GM12878 (cell line): ENCODE data around the gene ASCC3. TPM values are rescaled to one million over a fixed set of nuclear protein-coding genes. Genes with fewer than 3 reads are reported as not detected.

Experiments used
- ATAC-seq: fragments of 200-7000 bp; cut with Tn5 transposase; 3 replicates; pipeline ENCODE4 v1.9.1; 2020; ENCODE audit warnings: mild to moderate bottlenecking, moderate library complexity
- BruUV-seq: library from RNA; stranded (reverse); fragments of 400-500 nt; replicated peaks from 2 replicates; lab custom pipeline; 2021; lab: Mats Ljungman, UMichigan
- CTCF ChIA-PET: fragments of 300-600 bp; sonication (Branson Sonifier 250); formaldehyde crosslinking; extraction: SDS; loops from one replicate; lab custom pipeline; 2021; ENCODE audit warnings: inconsistent platforms; lab: Yijun Ruan, JAX
- POLR2A ChIA-PET: fragments of 350-600 bp; formaldehyde crosslinking; extraction: SDS; loops from one replicate; lab custom pipeline; 2021; ENCODE audit warnings: inconsistent platforms; lab: Charles Lee
- RAD21 ChIA-PET: fragments of 300-600 bp; sonication (Branson Sonifier 250); formaldehyde crosslinking; loops from one replicate; lab custom pipeline; 2023; ENCODE audit warnings: antibody characterized with exemption; ENCODE audit not compliant: unreplicated experiment; lab: Charles Lee
- SMC1A ChIA-PET: fragments of 300-600 bp; sonication (Branson Sonifier 250); formaldehyde crosslinking; loops from one replicate; lab custom pipeline; 2023; ENCODE audit not compliant: unreplicated experiment, uncharacterized antibody; lab: Charles Lee
- DNase-seq: peaks from one replicate; pipeline ENCODE4 v3.0.0-alpha.2; 2011; ENCODE audit warnings: low read depth, low spot score
- FAIRE-seq: peaks from 3 replicates; lab custom pipeline; 2011; peaks lifted over from hg19 to GRCh38; lab: Jason Lieb, UNC
- H2AFZ ChIP-seq: 2 replicates; pipeline ENCODE4 v1.6.0; 2011; ENCODE audit warnings: low read depth, low read length, control low read depth; ENCODE audit not compliant: control insufficient read depth
- H3K27ac ChIP-seq: 2 replicates; pipeline ENCODE4 v1.5.1; 2011; ENCODE audit warnings: control low read depth; ENCODE audit not compliant: control insufficient read depth, insufficient read depth
- H3K27me3 ChIP-seq, 2 experiments: replicated peaks in 1 of 2; 2 replicates each; pipeline versions ENCODE4 v1.6.0 to v1.6.1; 2011; ENCODE audit warnings: low read length in 1 of 2; ENCODE audit not compliant: control insufficient read depth in 2 of 2, insufficient read depth in 2 of 2
- H3K36me3 ChIP-seq, 2 experiments: 2 replicates each; pipeline ENCODE4 v1.5.1; 2011; ENCODE audit warnings: low read length in 1 of 2; ENCODE audit not compliant: control insufficient read depth in 2 of 2, insufficient read depth in 2 of 2
- H3K4me1 ChIP-seq: 2 replicates; pipeline ENCODE4 v1.6.1; 2011; ENCODE audit warnings: mild to moderate bottlenecking, low read length, moderate library complexity, mixed read lengths; ENCODE audit not compliant: control insufficient read depth, insufficient read depth
- H3K4me2 ChIP-seq: 2 replicates; pipeline ENCODE4 v1.6.0; 2011; ENCODE audit warnings: control low read depth; ENCODE audit not compliant: control insufficient read depth, insufficient read depth
- H3K4me3 ChIP-seq: fragments of 200-600 bp; sonication (generic); 2 replicates; pipeline ENCODE4 v1.5.1; 2016
- H3K79me2 ChIP-seq: 2 replicates; pipeline ENCODE4 v1.6.0; 2011; ENCODE audit warnings: low read length; ENCODE audit not compliant: control insufficient read depth, insufficient read depth
- H3K9ac ChIP-seq: 2 replicates; pipeline ENCODE4 v1.8.0; 2011; ENCODE audit warnings: low read length, control low read depth, mixed read lengths; ENCODE audit not compliant: control insufficient read depth, insufficient read depth
- H3K9me3 ChIP-seq: replicated peaks from 3 replicates; pipeline ENCODE4 v1.5.1; 2011; ENCODE audit warnings: mild to moderate bottlenecking, low read length; ENCODE audit not compliant: control insufficient read depth, insufficient read depth
- H4K20me1 ChIP-seq: 2 replicates; pipeline ENCODE4 v1.6.0; 2011; ENCODE audit not compliant: control insufficient read depth, insufficient read depth
- ATF2 ChIP-seq: IDR thresholded peaks from 2 replicates; pipeline ENCODE4 v1.6.1; 2012; ENCODE audit warnings: low read length, inconsistent platforms
- IKZF2 ChIP-seq, 2 experiments: fragments of 450-650 bp; IDR thresholded peaks; 2 replicates each; pipeline ENCODE4 v1.6.1; 2017; ENCODE audit warnings: mild to moderate bottlenecking in 2 of 2, moderate library complexity in 2 of 2
- PAX5 ChIP-seq: IDR thresholded peaks from 2 replicates; pipeline ENCODE4 v1.6.1; 2011; ENCODE audit warnings: low read depth, low read length, borderline replicate concordance
- SRF ChIP-seq, 2 experiments: IDR thresholded peaks; 2 replicates each; pipeline ENCODE4 v1.6.1; 2011; ENCODE audit warnings: low read depth in 2 of 2, low read length in 2 of 2, mild to moderate bottlenecking in 1 of 2, moderate library complexity in 1 of 2
- YBX1 ChIP-seq: fragments of 450-650 bp; IDR thresholded peaks from 2 replicates; pipeline ENCODE4 v1.6.1; 2016; ENCODE audit warnings: antibody characterized with exemption
- WGBS: methylation state at CpG from one replicate; pipeline ENCODE4 v1.1.6; 2016; ENCODE audit warnings: low lambda C conversion rate; ENCODE audit not compliant: insufficient replicate concordance, insufficient coverage; ENCODE audit errors: missing lambda C conversion rate; 5-methylcytosine and 5-hydroxymethylcytosine counted together
- in situ Hi-C: fragments of 300-500 bp; cut with MboI; formaldehyde crosslinking; loops from 9 replicates; pipeline ENCODE4 v1.14.3; 2018; ENCODE audit warnings: mixed read lengths
- intact Hi-C: fragments of 100-400 bp; cut with micrococcal nuclease; formaldehyde crosslinking; loops from one replicate; pipeline ENCODE4 v1.14.2; 2022; ENCODE audit not compliant: unreplicated experiment
- polyA plus RNA-seq, 11 experiments: library from polyadenylated mRNA; depleted of rRNA in 4 of 11; unstranded in 6 of 11; stranded (reverse) in 5 of 11; fragments of >200 nt; fragmentation: Nextera tagmentation in 4 of 11; fragmentation: Illumina TruSeq in 1 of 11; extraction: Ambion mirVana in 4 of 11; extraction: Trizol in 1 of 11; gene quantifications; 1 replicate in 1 of 11; 2 replicates in 10 of 11; pipeline versions ENCODE4 v1.2.1 to v1.2.3, GENCODE V29; 2011 to 2016; ENCODE audit warnings: inconsistent platforms in 2 of 11, missing spikeins in 2 of 11, low read depth in 1 of 11
- total RNA-seq, 4 experiments: library from RNA; depleted of rRNA in 3 of 4; stranded (reverse); fragments of >200 nt in 3 of 4; fragmentation: Illumina TruSeq in 1 of 4; extraction: Trizol in 1 of 4; gene quantifications; 2 replicates each; pipeline versions ENCODE4 v1.2.1 to v1.2.3, GENCODE V29; 2013 to 2021

The ASCC3 gene
- total and polyA plus RNA-seq, 10 of the 15 experiments (the other 5 are each of a cell fraction or from before 2014, with no cell fraction given) = 19.9 to 76.2 (median 55.9) TPM

DNA sequence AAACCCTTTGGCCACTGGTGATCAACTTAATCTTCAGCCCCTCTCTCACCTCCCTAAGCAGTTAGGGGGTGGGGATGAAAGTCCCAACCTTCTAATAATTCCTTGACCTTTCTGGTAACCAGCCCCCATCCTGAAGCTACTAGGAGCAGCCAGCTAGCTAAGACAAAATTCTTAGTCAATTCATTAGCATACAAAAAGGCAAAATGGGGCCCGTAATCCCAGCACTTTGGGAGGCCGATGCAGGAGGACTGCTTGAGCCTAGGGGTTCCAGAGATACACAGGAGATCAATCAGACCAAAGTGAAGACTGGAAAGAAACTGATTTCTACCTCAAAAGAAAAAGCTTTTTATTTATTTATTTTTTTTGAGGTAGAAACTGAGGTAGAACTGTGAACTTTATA is 1.8 kb downstream of the ASCC3 start:
- BruUV-seq = no TSS peak
- no peak for ATAC-seq
- H2AFZ ChIP-seq = no peak overlapping the region
- POLR2A ChIA-PET = interaction anchor here (0.6 to 3.2 kb wide), 2 partner anchors 10 to 108 kb away, joined by 3 to 21 read pairs; no protein-coding TSS in a partner anchor
- CTCF ChIA-PET = interaction anchor here (0.6 to 2.2 kb wide), 6 partner anchors 9 to 576 kb away, joined by 3 to 6 read pairs (median 4); no protein-coding TSS in a partner anchor
- TF ChIP-seq PAX5 = no peak
- TF ChIP-seq, all 136 proteins: peak for 0
- Histone ChIP-seq H3K27ac (no peak overlapping the region), H3K79me2 (peaks cover 69% of the 10 kb centered on the region), H3K9ac (peak overlapping the region; percentile 8; the same call in 1 of the 2 replicates), H3K27me3 (no peaks in the 10 kb centered on the region), H4K20me1 (no peaks in the 10 kb centered on the region), H3K9me3 (no peaks in the 10 kb centered on the region), H3K4me2 (peak overlapping the region; percentile 52; the same call in 1 of the 2 replicates), H3K4me3 (peak overlapping the region; percentile 89), H3K4me1 (no peaks in the 10 kb centered on the region), H3K36me3 (no peaks in the 10 kb centered on the region)
- intact Hi-C loops (no loop called here), in situ Hi-C loops (no loop called here)
- WGBS = 96% methylated on average over 2 of the region's 2 CpGs
- SMC1A ChIA-PET = interaction anchor here (1.0 to 2.4 kb wide), 7 partner anchors 10 to 70 kb away, joined by 3 to 16 read pairs (median 4); no protein-coding TSS in a partner anchor
- FAIRE-seq = no peak
- RAD21 ChIA-PET = interaction anchor here (0.9 to 1.3 kb wide), 4 partner anchors 10 to 201 kb away, joined by 3 read pairs; no protein-coding TSS in a partner anchor
- no peak for DNase-seq

- H3K27ac ChIP-seq = no peak overlapping the region; the same call in 1 of the 2 replicates
- H3K9me3 ChIP-seq = peaks cover 4% of the 10 kb centered on the region; the same call in 2 of the 3 replicates
- ATAC-seq = no peak
- RAD21 ChIA-PET = no interaction called here
- no peaks in the 10 kb centered on the region for H4K20me1 ChIP-seq
- POLR2A ChIA-PET = no interaction called here
- H3K4me2 ChIP-seq = peak overlapping the region; percentile 44; the same call in 1 of the 2 replicates
- H3K27me3 ChIP-seq = no peaks in the 10 kb centered on the region
- intact Hi-C loops = no loop called here
- SMC1A ChIA-PET = interaction anchor here (2.4 kb wide), 1 partner anchor 8 kb away, joined by 16 read pairs; no protein-coding TSS in a partner anchor
- H2AFZ ChIP-seq = no peak overlapping the region
- in situ Hi-C loops = no loop called here
- peak overlapping the region; percentile 89 for H3K4me3 ChIP-seq
- peaks cover 79% of the 10 kb centered on the region for H3K79me2 ChIP-seq
- CTCF ChIA-PET = no interaction called here
- no peak for FAIRE-seq
- H3K36me3 ChIP-seq = no peaks in the 10 kb centered on the region
- TF ChIP-seq ATF2 (no peak), IKZF2 (IDR thresholded peaks at IDR 0.05) (no peak), YBX1 (no peak), SRF (IDR thresholded peaks at IDR 0.05; ENCODE audit: low read depth in 2 of 2, low read length in 2 of 2) (no peak)
- BruUV-seq = no TSS peak
- no peak for DNase-seq
- H3K9ac ChIP-seq = no peak overlapping the region
- no peaks in the 10 kb centered on the region for H3K4me1 ChIP-seq
Measured at GRCh38 chr6:100877851-100878250, 3.3 kb downstream of the ASCC3 start.
